ENCODE results near the gene CNTNAP2. TPM values are rescaled to one million over a fixed set of nuclear protein-coding genes. Genes with fewer than 3 reads are reported as not detected.

Gene CNTNAP2
- total RNA-seq, 2 donors from 2014 or later, result not detected

DNA sequence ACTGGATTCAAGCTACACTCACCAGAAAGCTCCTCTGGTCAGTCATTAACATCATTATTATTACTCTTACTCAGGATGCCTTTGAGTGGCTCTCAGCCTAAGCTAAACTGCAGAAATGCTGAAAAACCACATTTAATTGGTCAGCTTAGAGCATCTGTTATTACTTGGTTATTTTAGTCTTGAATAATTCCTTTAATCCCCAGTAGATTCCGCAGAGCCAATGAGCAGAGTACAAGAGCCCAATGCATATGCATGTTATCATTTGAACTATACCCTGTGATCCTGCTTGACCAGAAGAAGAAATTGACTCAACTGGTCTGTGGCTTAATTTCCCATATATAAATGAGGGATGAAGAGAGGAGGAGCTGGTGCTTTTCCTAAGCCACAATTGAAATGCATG lies 2056.3 kb downstream of the CNTNAP2 start:
- Mint-ChIP-seq H3K27me3 (no peaks in the 10 kb centered on the region), H3K36me3 (ENCODE audit: low read depth) (no peaks in the 10 kb centered on the region), H3K9me3 (no peaks in the 10 kb centered on the region), H3K4me1 (no peaks in the 10 kb centered on the region), H3K4me3 (no peak overlapping the region), H3K27ac (no peak overlapping the region)
- no peak for ATAC-seq (replicated peaks)

DNA sequence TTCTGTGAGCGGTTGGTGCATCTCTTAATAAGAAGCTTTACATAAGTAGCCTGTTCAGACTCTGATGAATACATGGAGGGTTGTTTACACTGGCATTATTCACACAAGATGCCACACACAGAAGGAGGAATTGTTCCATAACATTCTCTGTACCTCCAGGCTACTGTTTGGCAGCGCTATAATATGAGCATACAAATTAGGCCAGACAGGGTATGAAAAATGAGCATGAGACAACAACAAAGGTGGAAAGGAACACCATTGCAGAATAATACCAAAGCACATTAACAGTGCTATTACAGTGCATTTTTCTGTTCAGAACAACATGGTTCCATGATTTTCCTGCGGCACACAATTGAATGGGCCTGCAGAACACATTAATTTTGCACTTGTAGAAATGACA lies 2056.8 kb downstream of the CNTNAP2 start:
- ATAC-seq (replicated peaks), result no peak

DNA sequence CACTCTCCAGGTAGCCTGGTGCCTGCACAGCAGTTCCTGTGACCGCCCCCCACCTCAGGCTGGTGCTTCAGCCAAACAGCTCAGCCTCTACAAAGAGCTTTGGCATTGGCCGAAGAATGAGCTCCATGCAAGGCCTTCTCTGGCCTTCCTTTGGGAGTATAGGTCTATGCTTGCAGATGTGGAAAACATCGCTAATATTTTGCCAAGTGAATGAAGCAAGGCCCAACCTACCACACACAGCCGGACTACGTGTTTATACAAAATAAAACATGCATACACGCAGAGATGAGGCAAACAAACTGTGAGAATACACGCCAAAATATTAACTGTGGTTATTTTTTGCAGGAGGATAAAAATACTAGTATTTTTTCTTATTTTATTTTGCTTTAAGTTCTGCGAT lies 2057.8 kb downstream of the CNTNAP2 start:
- H3K4me1 Mint-ChIP-seq, result no peaks in the 10 kb centered on the region

More for the DNA sequence above, 2056.8 kb downstream of the CNTNAP2 start:
- H3K9me3 Mint-ChIP-seq, result no peaks in the 10 kb centered on the region
- H3K27me3 Mint-ChIP-seq, result no peaks in the 10 kb centered on the region
- no peaks in the 10 kb centered on the region for H3K36me3 Mint-ChIP-seq (ENCODE audit: low read depth)
- no peaks in the 10 kb centered on the region for H3K4me1 Mint-ChIP-seq
- no peak overlapping the region for H3K4me3 Mint-ChIP-seq
- H3K27ac Mint-ChIP-seq, result no peak overlapping the region

DNA sequence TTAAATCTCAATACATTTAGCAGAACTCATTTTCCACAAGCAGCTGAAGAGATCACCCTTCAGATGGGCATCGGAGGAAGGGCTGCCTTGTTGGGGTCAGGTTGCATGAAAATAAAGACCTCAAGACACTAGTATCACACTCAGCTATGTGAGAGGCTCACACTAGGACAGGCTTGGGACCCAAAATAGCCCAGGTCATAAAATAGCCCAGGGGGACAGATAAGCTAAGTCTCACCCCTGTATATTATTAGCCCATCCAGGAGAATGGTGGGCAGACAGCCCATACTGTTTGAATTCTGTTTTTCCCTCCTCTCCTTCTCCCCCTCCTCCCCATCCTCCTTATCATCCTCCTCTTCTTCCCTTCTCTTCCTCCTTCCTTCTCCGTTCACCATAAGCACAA lies 2058.9 kb downstream of the CNTNAP2 start:
- no peaks in the 10 kb centered on the region for H3K4me1 Mint-ChIP-seq
- no peak overlapping the region for H3K27ac Mint-ChIP-seq
- H3K9me3 Mint-ChIP-seq, result no peaks in the 10 kb centered on the region
- no peak for ATAC-seq (replicated peaks)
- no peaks in the 10 kb centered on the region for H3K36me3 Mint-ChIP-seq (ENCODE audit: low read depth)
- no peak overlapping the region for H3K4me3 Mint-ChIP-seq
- peaks cover 7% of the 10 kb centered on the region for H3K27me3 Mint-ChIP-seq

More for the DNA sequence above, 2057.8 kb downstream of the CNTNAP2 start:
- Mint-ChIP-seq H3K27me3 (peaks cover 6% of the 10 kb centered on the region), H3K27ac (no peak overlapping the region), H3K9me3 (no peaks in the 10 kb centered on the region), H3K36me3 (ENCODE audit: low read depth) (no peaks in the 10 kb centered on the region), H3K4me3 (no peak overlapping the region)
- no peak for ATAC-seq (replicated peaks)

DNA sequence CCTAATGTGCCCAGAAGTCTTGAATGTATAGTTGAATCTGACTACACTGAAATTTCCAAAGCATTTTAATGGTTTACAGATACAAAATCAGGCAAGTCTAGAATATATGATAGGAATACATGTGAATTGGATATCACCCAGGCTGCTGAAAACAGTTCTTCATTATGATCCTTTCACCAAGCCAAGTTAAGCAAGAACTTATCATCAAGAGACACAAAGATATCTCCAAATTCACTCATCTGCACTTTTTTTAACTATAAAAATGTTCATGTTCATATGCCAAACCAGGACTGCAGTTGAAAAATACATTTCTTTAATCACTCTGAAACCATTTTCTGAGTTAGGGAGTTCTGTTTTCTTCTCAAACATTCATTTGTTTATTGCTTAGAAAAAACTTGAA lies 2061.4 kb downstream of the CNTNAP2 start:
- no peaks in the 10 kb centered on the region for H3K9me3 Mint-ChIP-seq
- H3K4me3 Mint-ChIP-seq, result no peak overlapping the region
- no peak overlapping the region for H3K27ac Mint-ChIP-seq
- ATAC-seq (replicated peaks), result no peak
- no peaks in the 10 kb centered on the region for H3K36me3 Mint-ChIP-seq (ENCODE audit: low read depth)
- no peaks in the 10 kb centered on the region for H3K4me1 Mint-ChIP-seq
- peaks cover 11% of the 10 kb centered on the region for H3K27me3 Mint-ChIP-seq

DNA sequence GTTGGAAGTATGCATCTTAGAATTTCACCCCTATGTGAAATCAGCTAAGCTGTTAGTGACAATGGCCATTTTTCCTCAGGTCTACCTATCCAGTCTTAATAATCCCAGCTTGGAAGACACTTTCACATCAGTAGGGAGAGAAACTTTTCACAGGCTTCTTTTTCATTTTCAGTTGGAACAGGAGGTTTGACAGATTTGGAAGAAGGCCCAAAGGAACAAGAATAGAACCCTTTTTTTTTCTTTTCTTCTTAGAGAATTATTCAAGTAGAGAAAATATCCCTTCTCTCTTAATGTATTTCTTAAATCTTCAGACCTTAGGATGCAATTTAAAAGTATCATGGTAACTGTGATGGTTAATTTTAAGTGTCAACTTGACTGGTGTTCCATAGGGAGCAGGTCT lies 2063.5 kb downstream of the CNTNAP2 start:
- Mint-ChIP-seq H3K36me3 (ENCODE audit: low read depth) (no peaks in the 10 kb centered on the region), H3K27me3 (peaks cover 18% of the 10 kb centered on the region), H3K4me1 (no peaks in the 10 kb centered on the region), H3K4me3 (no peak overlapping the region), H3K27ac (no peak overlapping the region), H3K9me3 (no peaks in the 10 kb centered on the region)
- ATAC-seq (replicated peaks), result no peak

DNA sequence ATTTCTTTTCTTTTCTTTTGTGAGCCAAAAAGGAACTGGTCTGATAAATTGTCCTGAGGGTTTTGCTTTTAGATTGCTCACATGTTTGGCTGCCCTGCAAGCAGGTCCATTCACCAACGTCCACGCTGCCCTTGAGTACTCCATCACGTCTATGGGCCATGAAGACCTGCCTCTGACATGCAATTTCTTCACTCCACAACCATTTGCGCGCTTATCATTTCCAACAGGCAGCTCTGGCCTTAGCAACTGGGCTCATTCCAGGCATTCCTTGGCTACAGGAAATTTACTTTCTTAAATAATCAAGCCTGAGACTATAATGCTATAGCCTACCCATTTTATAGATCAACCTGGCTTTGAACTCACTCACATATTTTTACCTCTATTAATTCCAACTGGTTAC lies 2065.7 kb downstream of the CNTNAP2 start:
- no peaks in the 10 kb centered on the region for H3K36me3 Mint-ChIP-seq (ENCODE audit: low read depth)
- ATAC-seq (replicated peaks), result no peak
- no peak overlapping the region for H3K27ac Mint-ChIP-seq
- H3K4me1 Mint-ChIP-seq, result no peaks in the 10 kb centered on the region
- H3K27me3 Mint-ChIP-seq, result peaks cover 18% of the 10 kb centered on the region
- no peaks in the 10 kb centered on the region for H3K9me3 Mint-ChIP-seq
- no peak overlapping the region for H3K4me3 Mint-ChIP-seq

DNA sequence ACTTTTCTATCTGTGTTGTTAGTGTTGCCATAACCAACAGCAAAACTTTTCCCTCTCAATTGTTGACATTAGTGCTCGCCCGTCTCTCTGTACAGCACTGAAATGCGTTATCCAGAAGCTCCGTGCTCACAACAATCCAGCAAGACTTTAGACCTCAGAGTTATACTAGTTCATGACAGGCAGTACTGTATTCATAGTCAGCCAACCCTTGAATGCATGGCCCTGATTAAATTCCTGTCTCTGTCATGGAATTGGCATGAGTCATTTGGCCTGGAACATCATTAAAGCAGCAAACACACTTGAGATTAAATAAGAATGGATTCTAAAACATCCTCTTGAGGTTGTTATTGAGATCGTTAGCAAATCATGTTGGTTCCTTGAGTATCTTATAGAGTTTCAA lies 2068.4 kb downstream of the CNTNAP2 start:
- H3K9me3 Mint-ChIP-seq, result no peaks in the 10 kb centered on the region
- peaks cover 12% of the 10 kb centered on the region for H3K27me3 Mint-ChIP-seq
- H3K27ac Mint-ChIP-seq, result no peak overlapping the region
- H3K4me3 Mint-ChIP-seq, result no peak overlapping the region
- H3K4me1 Mint-ChIP-seq, result no peaks in the 10 kb centered on the region
- ATAC-seq (replicated peaks), result no peak
- H3K36me3 Mint-ChIP-seq (ENCODE audit: low read depth), result no peaks in the 10 kb centered on the region

DNA sequence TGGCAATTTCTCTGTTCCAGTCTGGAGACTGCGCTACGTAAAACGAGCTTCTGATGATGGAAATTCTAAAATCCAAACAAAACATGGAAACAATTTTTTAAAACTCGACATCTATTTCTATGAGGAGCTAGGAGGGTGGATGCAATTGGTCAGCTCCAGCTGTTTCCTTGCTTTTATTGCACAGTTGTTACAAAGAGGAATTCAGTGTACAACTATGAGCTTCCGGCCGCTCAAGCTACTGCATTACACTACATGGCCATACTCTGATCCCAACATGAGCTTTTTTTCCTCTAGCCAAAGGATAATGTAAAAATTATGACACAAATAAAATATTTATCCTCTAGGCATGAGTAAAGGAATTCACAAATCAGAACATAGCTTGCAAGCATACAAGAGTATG lies 2070.9 kb downstream of the CNTNAP2 start:
- no peaks in the 10 kb centered on the region for H3K4me1 Mint-ChIP-seq

DNA sequence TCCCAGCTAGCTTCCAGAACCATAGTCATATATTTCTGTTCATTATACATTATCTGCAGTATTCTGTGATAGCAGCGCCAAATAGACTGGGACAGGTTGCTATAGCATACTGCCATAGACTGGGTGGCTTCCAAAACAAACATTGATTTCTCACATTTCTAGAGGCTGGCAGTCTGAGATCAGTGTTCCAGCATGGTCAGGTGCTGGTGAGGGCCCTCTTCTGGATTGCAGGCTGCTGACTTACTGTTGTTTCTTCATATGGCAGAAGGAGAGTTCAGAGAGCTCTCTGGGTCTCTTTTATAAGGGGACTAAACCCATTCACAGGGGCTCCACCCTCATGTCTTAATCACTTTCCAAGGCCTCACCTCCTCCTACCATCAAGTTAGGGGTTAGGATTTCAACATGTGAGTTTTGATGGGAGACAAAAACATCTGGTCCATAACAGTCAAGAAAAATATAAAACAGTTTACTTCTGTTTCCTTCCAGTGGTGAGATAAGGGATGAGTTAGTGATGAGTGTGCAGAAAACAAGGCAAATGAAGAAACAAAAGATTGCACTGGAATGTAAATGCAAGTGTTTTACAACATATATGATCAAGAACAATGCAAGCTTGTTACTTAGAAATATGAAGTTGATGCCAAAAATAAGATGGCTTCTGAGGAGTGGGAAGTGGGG lies 2074.9 kb downstream of the CNTNAP2 start:
- no peaks in the 10 kb centered on the region for H3K9me3 Mint-ChIP-seq
- peaks cover 5% of the 10 kb centered on the region for H3K27me3 Mint-ChIP-seq
- H3K4me3 Mint-ChIP-seq, result no peak overlapping the region
- no peak for ATAC-seq (replicated peaks)
- H3K27ac Mint-ChIP-seq, result no peak overlapping the region
- H3K4me1 Mint-ChIP-seq, result no peaks in the 10 kb centered on the region
- no peaks in the 10 kb centered on the region for H3K36me3 Mint-ChIP-seq (ENCODE audit: low read depth)

More for the DNA sequence above, 2070.9 kb downstream of the CNTNAP2 start:
- Mint-ChIP-seq H3K27me3 (peaks cover 9% of the 10 kb centered on the region), H3K9me3 (no peaks in the 10 kb centered on the region), H3K36me3 (ENCODE audit: low read depth) (no peaks in the 10 kb centered on the region), H3K27ac (no peak overlapping the region), H3K4me3 (no peak overlapping the region)
- no peak for ATAC-seq (replicated peaks)

DNA sequence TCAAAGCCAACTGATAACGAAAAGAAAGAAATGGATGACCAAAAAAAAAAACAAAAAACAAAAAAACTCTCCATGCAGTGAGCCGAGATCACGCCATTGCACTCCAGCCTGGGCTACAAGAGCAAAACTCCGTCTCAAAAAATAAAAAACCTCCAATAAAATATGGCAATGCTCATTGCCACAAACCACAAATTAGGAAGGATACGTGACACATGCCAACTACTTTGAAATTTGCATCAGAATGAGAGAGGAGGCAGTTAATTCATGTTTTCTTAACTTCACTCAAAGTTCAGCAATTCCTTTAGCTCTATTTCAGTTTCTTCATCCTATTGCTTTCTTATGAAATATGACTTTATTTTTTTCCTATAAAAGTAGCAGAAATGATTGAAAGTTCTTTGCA lies 2075.9 kb downstream of the CNTNAP2 start:
- no peaks in the 10 kb centered on the region for H3K9me3 Mint-ChIP-seq
- H3K4me1 Mint-ChIP-seq, result no peaks in the 10 kb centered on the region
- no peaks in the 10 kb centered on the region for H3K36me3 Mint-ChIP-seq (ENCODE audit: low read depth)
- peaks cover 5% of the 10 kb centered on the region for H3K27me3 Mint-ChIP-seq
- H3K27ac Mint-ChIP-seq, result no peak overlapping the region
- no peak for ATAC-seq (replicated peaks)
- no peak overlapping the region for H3K4me3 Mint-ChIP-seq

DNA sequence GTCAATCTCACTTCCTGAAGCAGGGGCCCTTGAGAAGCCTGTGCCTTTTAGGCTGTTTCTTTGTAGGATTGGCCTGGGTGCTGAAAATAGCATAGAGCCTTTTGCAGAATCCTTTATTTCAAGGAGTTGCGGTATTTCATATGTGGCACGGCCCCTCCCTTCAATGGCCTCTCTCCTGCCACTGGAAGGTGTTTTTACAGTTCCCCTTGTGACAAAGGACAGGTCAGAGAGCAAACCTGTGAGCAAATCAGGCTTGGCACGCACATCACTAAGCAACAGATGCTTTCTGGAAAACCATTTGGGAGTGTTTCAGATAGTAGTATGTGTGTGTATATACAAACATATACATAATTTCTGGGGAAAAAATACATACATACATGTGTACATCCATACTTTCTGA lies 2085.4 kb downstream of the CNTNAP2 start:
- Mint-ChIP-seq H3K9me3 (no peaks in the 10 kb centered on the region), H3K4me1 (no peaks in the 10 kb centered on the region), H3K27me3 (peaks cover 11% of the 10 kb centered on the region)

DNA sequence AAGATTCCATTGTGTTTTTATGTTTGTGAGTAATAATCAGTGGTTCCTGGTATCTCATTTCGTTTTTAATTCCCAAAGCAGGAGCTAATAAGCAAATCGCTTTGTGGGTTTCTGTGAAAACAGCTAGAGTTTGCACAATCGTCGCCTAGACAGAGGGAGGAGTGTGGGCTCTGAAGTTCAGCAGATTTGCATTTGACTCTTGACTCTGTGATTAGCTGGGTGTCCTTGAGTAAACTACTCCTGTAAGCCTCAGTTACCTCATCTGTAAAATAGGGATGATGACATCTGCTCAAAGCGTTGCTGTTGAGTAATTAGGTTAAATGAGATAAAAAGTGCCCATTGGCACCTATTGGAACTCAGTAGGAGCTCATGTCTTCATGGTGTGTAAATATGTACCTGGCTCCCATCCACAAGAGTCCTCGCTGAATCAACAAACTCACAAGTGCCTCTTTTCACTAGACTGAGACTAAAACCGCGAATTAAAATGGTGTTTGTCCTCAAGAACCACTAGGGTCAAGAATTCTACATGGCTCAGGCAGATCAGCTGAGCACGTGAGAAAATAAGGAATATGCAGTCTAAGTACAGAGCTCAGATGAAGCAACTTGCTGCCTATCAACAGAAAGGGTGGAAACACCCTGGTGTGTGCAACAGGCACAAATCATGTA lies 2088.2 kb downstream of the CNTNAP2 start:
- no peak overlapping the region for H3K27ac Mint-ChIP-seq
- H3K9me3 Mint-ChIP-seq, result no peaks in the 10 kb centered on the region
- H3K27me3 Mint-ChIP-seq, result peaks cover 20% of the 10 kb centered on the region
- no peak for ATAC-seq (replicated peaks)
- no peaks in the 10 kb centered on the region for H3K4me1 Mint-ChIP-seq
- no peaks in the 10 kb centered on the region for H3K36me3 Mint-ChIP-seq (ENCODE audit: low read depth)
- H3K4me3 Mint-ChIP-seq, result no peak overlapping the region

More for the DNA sequence above, 2085.4 kb downstream of the CNTNAP2 start:
- no peak overlapping the region for H3K4me3 Mint-ChIP-seq
- ATAC-seq (replicated peaks), result no peak
- no peak overlapping the region for H3K27ac Mint-ChIP-seq
- H3K36me3 Mint-ChIP-seq (ENCODE audit: low read depth), result no peaks in the 10 kb centered on the region

DNA sequence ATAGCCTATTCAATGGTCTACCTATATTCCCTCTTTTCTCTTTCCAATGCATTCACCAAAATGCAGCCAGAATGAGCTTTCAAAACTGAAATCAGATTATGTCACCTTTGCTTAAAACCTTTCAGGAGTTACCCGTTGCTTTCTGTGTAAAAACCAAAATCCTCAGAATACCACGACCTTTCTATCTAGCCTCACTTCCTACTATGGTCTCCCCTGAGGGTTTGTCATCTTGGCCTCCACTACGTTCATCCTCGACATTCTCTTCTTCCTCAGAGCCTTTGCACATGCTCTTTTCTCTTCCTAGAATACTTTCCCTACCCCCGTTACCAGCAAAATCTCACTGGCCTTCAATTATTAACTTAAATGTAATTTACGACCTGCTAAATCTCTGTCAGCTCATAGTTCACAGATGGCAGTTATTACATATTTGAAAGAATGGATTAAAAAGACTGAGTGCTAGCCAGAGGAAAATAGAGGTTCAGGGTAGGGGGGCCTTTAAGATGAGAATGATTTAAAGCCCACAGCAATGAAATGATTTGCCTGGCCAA lies 2093.1 kb downstream of the CNTNAP2 start:
- H3K4me1 Mint-ChIP-seq, result no peaks in the 10 kb centered on the region
- peaks cover 25% of the 10 kb centered on the region for H3K27me3 Mint-ChIP-seq
- ATAC-seq (replicated peaks), result no peak
- no peak overlapping the region for H3K27ac Mint-ChIP-seq
- H3K4me3 Mint-ChIP-seq, result no peak overlapping the region
- no peaks in the 10 kb centered on the region for H3K9me3 Mint-ChIP-seq
- H3K36me3 Mint-ChIP-seq (ENCODE audit: low read depth), result no peaks in the 10 kb centered on the region

DNA sequence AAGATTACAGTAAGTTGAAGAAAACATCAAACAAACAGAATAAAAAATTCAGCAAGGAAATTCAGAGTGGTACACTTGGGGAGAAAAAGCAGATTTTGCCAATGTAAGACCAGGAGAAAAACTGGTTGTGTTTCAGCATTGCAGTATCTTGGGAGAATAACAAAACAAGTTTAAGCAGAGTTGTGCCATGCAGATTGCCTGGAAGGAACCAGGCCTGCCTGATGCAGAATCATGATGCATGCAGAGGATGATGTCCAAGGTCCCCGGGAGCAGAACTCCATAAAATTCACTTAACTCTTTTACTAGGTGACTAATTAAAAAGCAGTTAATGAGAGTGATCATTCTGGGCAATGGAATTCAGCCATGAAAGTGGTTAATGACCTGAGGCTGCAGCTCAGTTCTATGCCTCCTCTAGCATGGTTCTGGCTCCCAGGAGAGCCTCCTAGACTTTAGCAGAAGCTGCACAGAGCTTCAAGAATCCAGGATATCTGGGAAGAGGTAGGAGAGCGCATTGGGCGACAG lies 2094.3 kb downstream of the CNTNAP2 start:
- no peaks in the 10 kb centered on the region for H3K4me1 Mint-ChIP-seq
- peaks cover 29% of the 10 kb centered on the region for H3K27me3 Mint-ChIP-seq
- ATAC-seq (replicated peaks), result no peak
- no peaks in the 10 kb centered on the region for H3K36me3 Mint-ChIP-seq (ENCODE audit: low read depth)
- H3K4me3 Mint-ChIP-seq, result no peak overlapping the region
- H3K27ac Mint-ChIP-seq, result no peak overlapping the region
- H3K9me3 Mint-ChIP-seq, result no peaks in the 10 kb centered on the region

All from activated T-helper 17 cell treated with anti-CD3 and anti-CD28 coated beads, Interleukin-2, amount 50 U/mL, for 72 hours (primary cell).